Measurements from ENCODE around the gene NOBOX.

DNA sequence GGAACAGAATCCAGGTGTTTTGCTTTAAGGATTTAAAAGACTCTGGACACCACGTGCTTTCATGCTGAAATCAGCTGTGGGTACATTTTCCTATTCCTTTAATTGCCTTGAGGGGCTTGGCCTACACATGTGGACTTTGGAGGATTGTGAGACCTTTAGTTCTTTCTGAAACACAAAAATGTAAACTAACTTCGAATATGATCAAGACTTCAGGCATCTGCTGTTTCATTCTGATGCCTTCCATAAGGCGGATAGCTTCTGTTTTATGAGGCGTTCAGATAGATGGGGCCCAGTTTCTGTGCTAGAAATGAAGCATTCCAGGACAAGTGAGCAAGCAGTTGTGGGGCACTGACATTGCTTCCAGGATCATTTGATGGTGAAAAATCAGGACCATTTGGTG is 1.5 kb upstream of the NOBOX start:
- no peak for TF ChIP-seq CTCF (conservative IDR thresholded peaks at IDR 0.05 in 1 of 2, IDR thresholded peaks at IDR 0.05 in 1 of 2; ENCODE audit: low read depth in 1 of 2, low read length in 2 of 2)
- TF ChIP-seq EZH2 (IDR thresholded peaks at IDR 0.05; ENCODE audit: low read length, missing control alignments), result no peak
